CD4-positive, alpha-beta T cell treated with Interleukin-12 subunit alpha and Interleukin-12 subunit beta, for 1 hour (primary cell): ENCODE results near the gene C4orf50.

Experiments
- DNase-seq: peaks from one replicate; pipeline ENCODE4 v3.0.0-alpha.2; 2020

C4orf50 gene

GRCh38 chr4:5916229-5916628 lies 102.0 kb downstream of the C4orf50 start:
- no peak for DNase-seq

- DNase-seq: no peak
These were observed 104.8 kb downstream of the C4orf50 start for GRCh38 chr4:5913454-5913853.

GRCh38 chr4:5912614-5913019 lies 105.6 kb downstream of the C4orf50 start:
- DNase-seq: no peak

- DNase-seq: no peak
These were observed 109.3 kb downstream of the C4orf50 start for GRCh38 chr4:5908876-5909427.

GRCh38 chr4:5906191-5906590 lies 112.0 kb downstream of the C4orf50 start:
- no peak for DNase-seq

GRCh38 chr4:5905714-5906113 lies 112.5 kb downstream of the C4orf50 start:
- no peak for DNase-seq

GRCh38 chr4:5900844-5901243 lies 117.4 kb downstream of the C4orf50 start:
- DNase-seq: no peak

GRCh38 chr4:5899881-5900280 lies 118.3 kb downstream of the C4orf50 start:
- no peak for DNase-seq

- no peak for DNase-seq
These were observed 118.8 kb downstream of the C4orf50 start for GRCh38 chr4:5899396-5899795.

GRCh38 chr4:5897674-5898073 lies 120.6 kb downstream of the C4orf50 start:
- no peak for DNase-seq

GRCh38 chr4:5895287-5895686 lies 122.9 kb downstream of the C4orf50 start:
- no peak for DNase-seq

- no peak for DNase-seq
These were observed 124.0 kb downstream of the C4orf50 start for GRCh38 chr4:5894266-5894665.

- DNase-seq: no peak
These were observed 124.6 kb downstream of the C4orf50 start for GRCh38 chr4:5893591-5893990.

- DNase-seq: no peak
These were observed 125.1 kb downstream of the C4orf50 start, which contains the start of gene CRMP1 for GRCh38 chr4:5893004-5893580. TSS of gene CRMP1 (minus strand) at chr4:5893086. CDS start at chr4:5892969, 117 bp downstream.

GRCh38 chr4:5892323-5893003 lies 125.8 kb downstream of the C4orf50 start:
- DNase-seq: no peak

- no peak for DNase-seq
These were observed 126.5 kb downstream of the C4orf50 start for GRCh38 chr4:5891563-5892322.

- no peak for DNase-seq
These were observed 128.0 kb downstream of the C4orf50 start for GRCh38 chr4:5890063-5890727.

GRCh38 chr4:5889002-5889696 lies 129.1 kb downstream of the C4orf50 start:
- no peak for DNase-seq

- DNase-seq: no peak
These were observed 129.8 kb downstream of the C4orf50 start for GRCh38 chr4:5888222-5889001.

- DNase-seq: no peak
These were observed 130.6 kb downstream of the C4orf50 start for GRCh38 chr4:5887361-5888221.

- no peak for DNase-seq
These were observed 131.2 kb downstream of the C4orf50 start for GRCh38 chr4:5887011-5887360.
